Brain microvascular endothelial cell (primary cell): ENCODE results near the gene ARPP19.
"Not testable (repeated sequence)": the region's sequence is repeated elsewhere in the genome, so short reads cannot be mapped to it uniquely, and the experiment has no call there.

Source experiments
- DNase-seq: peaks from one replicate; pipeline ENCODE4 v3.0.0-alpha.2; 2020
- H3K27ac ChIP-seq: fragments of 250-450 bp; sonication (Bioruptor Pico); 2 replicates; pipeline ENCODE4 v1.5.1; 2020; ENCODE audit warnings: mild to moderate bottlenecking, moderate library complexity
- H3K27me3 ChIP-seq: fragments of 250-450 bp; sonication (Bioruptor Pico); replicated peaks from 2 replicates; pipeline ENCODE4 v1.5.1; 2020; ENCODE audit warnings: mild to moderate bottlenecking
- H3K36me3 ChIP-seq: fragments of 250-450 bp; sonication (Bioruptor Pico); replicated peaks from 2 replicates; pipeline ENCODE4 v1.5.1; 2020; ENCODE audit warnings: mild to moderate bottlenecking
- H3K4me3 ChIP-seq: 2 replicates; pipeline ENCODE4 v1.5.1; 2011; ENCODE audit warnings: low read depth, mild to moderate bottlenecking, control low read depth, low read length, moderate library complexity
- CTCF ChIP-seq: IDR thresholded peaks from 2 replicates; pipeline ENCODE4 v1.5.1; 2011; ENCODE audit warnings: low read depth, mild to moderate bottlenecking, moderate library complexity, low read length, control low read depth, inconsistent platforms; ENCODE audit errors: missing control alignments
- in situ Hi-C: cut with HindIII; loops from 2 replicates; pipeline ENCODE4 v1.10.0; 2017; ENCODE audit warnings: low sequenced_read_pairs, low pct_ligation_motif_present

ARPP19 gene

GRCh38 chr15:52579852-52580251, 11.0 kb upstream of the ARPP19 start:
- in situ Hi-C loops: no loop called here

DNA sequence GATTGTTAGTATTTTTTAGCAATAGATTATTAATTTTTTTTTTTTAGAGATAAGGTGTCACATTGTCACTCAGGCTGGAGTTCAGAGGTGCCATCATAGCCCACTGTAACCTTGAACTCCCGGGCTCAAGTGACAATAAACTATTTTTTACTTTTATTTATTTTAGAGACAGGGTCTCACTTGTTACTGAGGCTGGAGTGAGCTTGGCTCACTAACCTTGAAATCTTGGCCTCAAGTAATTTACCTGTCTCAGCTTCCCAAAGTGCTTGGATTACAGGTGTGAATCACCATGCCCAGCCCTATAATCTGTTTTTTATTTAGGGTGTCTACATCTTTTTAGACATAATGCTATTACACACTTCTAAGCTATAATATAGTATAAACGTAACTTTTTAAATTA, 7.9 kb upstream of the ARPP19 start:
- TF ChIP-seq CTCF: no peak
- Histone ChIP-seq H3K4me3 (no peak overlapping the region), H3K27ac (no peak overlapping the region), H3K27me3 (no peaks in the 10 kb centered on the region), H3K36me3 (peaks cover under 1% of the 10 kb centered on the region)
- no peak for DNase-seq
- in situ Hi-C loops: no loop called here

More at GRCh38 chr15:52579852-52580251, 11.0 kb upstream of the ARPP19 start:
- TF ChIP-seq CTCF: no peak
- Histone ChIP-seq H3K27ac (no peak overlapping the region), H3K27me3 (no peaks in the 10 kb centered on the region), H3K4me3 (no peak overlapping the region), H3K36me3 (peaks cover 4% of the 10 kb centered on the region)
- DNase-seq: no peak

GRCh38 chr15:52575573-52575972, 6.7 kb upstream of the ARPP19 start:
- DNase-seq, H3K4me3 ChIP-seq, H3K27me3 ChIP-seq, H3K27ac ChIP-seq, H3K36me3 ChIP-seq, in situ Hi-C loops: not testable (repeated sequence)

GRCh38 chr15:52575072-52575471, 6.2 kb upstream of the ARPP19 start:
- in situ Hi-C loops: no loop called here
- H3K27ac ChIP-seq: no peak overlapping the region
- H3K4me3 ChIP-seq: no peak overlapping the region
- TF ChIP-seq CTCF: no peak
- no peaks in the 10 kb centered on the region for H3K36me3 ChIP-seq
- no peaks in the 10 kb centered on the region for H3K27me3 ChIP-seq
- no peak for DNase-seq

- H3K36me3 ChIP-seq, DNase-seq, H3K27ac ChIP-seq, H3K4me3 ChIP-seq, in situ Hi-C loops, H3K27me3 ChIP-seq: not testable (repeated sequence)
These were observed 5.8 kb upstream of the ARPP19 start for GRCh38 chr15:52574623-52575022.

DNA sequence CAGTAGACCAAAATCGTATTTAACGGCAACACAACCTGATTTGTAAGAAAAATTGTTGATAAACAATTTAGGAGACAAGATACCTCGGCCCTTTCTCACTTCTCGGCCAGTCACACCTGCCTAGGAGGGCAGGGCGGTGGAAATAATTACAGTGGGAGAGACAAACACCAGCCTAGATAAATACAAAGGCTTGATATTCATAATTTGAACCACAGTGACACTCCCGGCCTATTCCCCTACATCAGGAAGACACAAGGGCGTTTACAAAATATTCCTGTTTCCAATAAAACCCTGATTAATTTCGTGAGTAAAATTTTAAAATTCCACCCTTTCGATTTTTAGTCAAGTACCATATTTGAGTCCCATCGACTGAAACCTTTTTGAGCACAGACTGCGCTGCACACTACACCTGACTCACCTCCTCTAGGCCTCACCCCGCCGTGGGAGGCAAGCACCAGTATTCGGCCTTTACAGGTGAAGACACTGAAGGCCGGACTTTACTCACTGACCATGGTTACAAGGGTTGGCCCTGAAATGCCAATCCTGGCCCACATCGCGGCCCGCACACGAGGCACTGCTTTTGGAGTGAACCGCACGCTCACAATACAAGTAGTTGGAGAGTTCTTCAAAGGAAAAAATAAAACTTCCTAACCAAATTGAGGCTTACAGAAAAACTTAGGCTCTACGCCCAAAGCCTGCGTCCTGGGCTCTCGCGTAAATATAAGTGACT, 794 bp downstream of the ARPP19 start:
- no peak for TF ChIP-seq CTCF
- peak overlapping the region; percentile 90 for H3K4me3 ChIP-seq
- peak overlapping the region; percentile 84 for H3K27ac ChIP-seq
- no peak for DNase-seq
- no peaks in the 10 kb centered on the region for H3K27me3 ChIP-seq
- H3K36me3 ChIP-seq: no peaks in the 10 kb centered on the region
- in situ Hi-C loops: no loop called here

GRCh38 chr15:52566889-52567288, 1.9 kb downstream of the ARPP19 start:
- DNase-seq: no peak
- in situ Hi-C loops: no loop called here
- TF ChIP-seq CTCF: no peak
- Histone ChIP-seq H3K4me3 (no peak overlapping the region), H3K36me3 (no peaks in the 10 kb centered on the region), H3K27me3 (no peaks in the 10 kb centered on the region), H3K27ac (no peak overlapping the region)

- peak; percentile 39 for DNase-seq
- H3K27ac ChIP-seq, H3K4me3 ChIP-seq, H3K27me3 ChIP-seq, H3K36me3 ChIP-seq, in situ Hi-C loops: not testable (repeated sequence)
These were observed 3.1 kb downstream of the ARPP19 start for GRCh38 chr15:52565417-52566358.
